Choroid plexus epithelial cell (primary cell): Measurements from ENCODE around the gene IPO11.
"Not testable (repeated sequence)": the region's sequence is repeated elsewhere in the genome, so short reads cannot be mapped to it uniquely, and the experiment has no call there.

Experiments used
- DNase-seq: peaks from one replicate; pipeline ENCODE4 v3.0.0-alpha.2; 2010; ENCODE audit warnings: low read depth
- H3K4me3 ChIP-seq: 2 replicates; pipeline ENCODE4 v1.5.1; 2011; ENCODE audit warnings: low read depth, mild to moderate bottlenecking, control low read depth, low read length, moderate library complexity
- TF ChIP-seq, protein P1 (sequence below): conservative IDR thresholded peaks from 2 replicates; pipeline ENCODE4 v1.5.1; 2011; ENCODE audit warnings: low read depth, mild to moderate bottlenecking, control low read depth, inconsistent platforms, low read length, moderate library complexity

Gene IPO11

GRCh38 chr5:62653864-62654575, 241.5 kb downstream of the IPO11 start:
- DNase-seq: no peak
- no peak overlapping the region for H3K4me3 ChIP-seq
- TF ChIP-seq, protein P1, sequence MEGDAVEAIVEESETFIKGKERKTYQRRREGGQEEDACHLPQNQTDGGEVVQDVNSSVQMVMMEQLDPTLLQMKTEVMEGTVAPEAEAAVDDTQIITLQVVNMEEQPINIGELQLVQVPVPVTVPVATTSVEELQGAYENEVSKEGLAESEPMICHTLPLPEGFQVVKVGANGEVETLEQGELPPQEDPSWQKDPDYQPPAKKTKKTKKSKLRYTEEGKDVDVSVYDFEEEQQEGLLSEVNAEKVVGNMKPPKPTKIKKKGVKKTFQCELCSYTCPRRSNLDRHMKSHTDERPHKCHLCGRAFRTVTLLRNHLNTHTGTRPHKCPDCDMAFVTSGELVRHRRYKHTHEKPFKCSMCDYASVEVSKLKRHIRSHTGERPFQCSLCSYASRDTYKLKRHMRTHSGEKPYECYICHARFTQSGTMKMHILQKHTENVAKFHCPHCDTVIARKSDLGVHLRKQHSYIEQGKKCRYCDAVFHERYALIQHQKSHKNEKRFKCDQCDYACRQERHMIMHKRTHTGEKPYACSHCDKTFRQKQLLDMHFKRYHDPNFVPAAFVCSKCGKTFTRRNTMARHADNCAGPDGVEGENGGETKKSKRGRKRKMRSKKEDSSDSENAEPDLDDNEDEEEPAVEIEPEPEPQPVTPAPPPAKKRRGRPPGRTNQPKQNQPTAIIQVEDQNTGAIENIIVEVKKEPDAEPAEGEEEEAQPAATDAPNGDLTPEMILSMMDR: no peak

GRCh38 chr5:62657772-62658171, 245.2 kb downstream of the IPO11 start:
- not testable (repeated sequence) for H3K4me3 ChIP-seq, DNase-seq

- DNase-seq: no peak
Measured at GRCh38 chr5:62661126-62661525, 248.6 kb downstream of the IPO11 start.

GRCh38 chr5:62662521-62662920, 250.0 kb downstream of the IPO11 start:
- TF ChIP-seq, protein P1: no peak
- DNase-seq: no peak
- no peak overlapping the region for H3K4me3 ChIP-seq

More at GRCh38 chr5:62661126-62661525, 248.6 kb downstream of the IPO11 start:
- H3K4me3 ChIP-seq: no peak overlapping the region
- TF ChIP-seq, protein P1: no peak

GRCh38 chr5:62671479-62671878, 258.9 kb downstream of the IPO11 start:
- no peak for DNase-seq
- TF ChIP-seq, protein P1: no peak
- no peak overlapping the region for H3K4me3 ChIP-seq

- DNase-seq: not testable (repeated sequence)
Measured at GRCh38 chr5:62676596-62676995, 264.0 kb downstream of the IPO11 start.

More at GRCh38 chr5:62676596-62676995, 264.0 kb downstream of the IPO11 start:
- H3K4me3 ChIP-seq: not testable (repeated sequence)
